ENCODE data around the gene SLC16A10.

DNA sequence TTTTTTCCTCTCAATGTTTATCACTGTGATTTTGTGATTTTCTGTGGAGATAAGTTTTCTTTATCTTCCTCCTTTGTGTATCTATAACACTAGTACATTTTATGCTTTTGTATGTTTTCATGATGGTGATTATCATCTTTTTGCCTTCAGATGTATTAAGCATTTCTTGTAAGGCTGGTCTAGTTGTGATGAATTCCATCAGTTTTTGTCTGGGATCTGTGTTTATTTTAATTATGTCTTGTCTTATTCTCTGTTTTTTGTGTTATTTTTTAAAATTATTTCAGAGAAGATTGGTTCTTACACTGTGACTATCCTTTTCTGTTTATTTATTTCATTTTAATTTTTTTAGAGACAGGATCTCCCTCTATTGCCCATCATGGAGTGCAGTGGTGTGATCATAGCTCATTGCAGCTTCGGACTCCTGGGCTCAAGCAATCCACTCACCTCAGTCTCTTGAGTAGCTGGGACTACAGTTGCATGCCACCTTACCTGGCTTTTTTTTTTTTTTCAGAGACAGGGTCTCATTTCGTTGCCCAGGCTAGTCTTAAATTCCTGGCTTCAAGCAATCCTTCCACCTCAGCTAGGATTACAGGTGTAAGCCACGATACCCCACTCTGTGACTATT lies 187.4 kb downstream of the SLC16A10 start:
- no peak for TF ChIP-seq TAF1 (IDR thresholded peaks at IDR 0.05; ENCODE audit: borderline replicate concordance, insufficient read depth, low read length)
- TF ChIP-seq FOXP2 (optimal IDR thresholded peaks at IDR 0.05; ENCODE audit: borderline replicate concordance, extremely low read depth, extremely low read length, insufficient read depth), result no peak
- TF ChIP-seq POLR2AphosphoS5 (IDR thresholded peaks at IDR 0.05; ENCODE audit: low read depth, low read length), result no peak
- TF ChIP-seq, protein P1, sequence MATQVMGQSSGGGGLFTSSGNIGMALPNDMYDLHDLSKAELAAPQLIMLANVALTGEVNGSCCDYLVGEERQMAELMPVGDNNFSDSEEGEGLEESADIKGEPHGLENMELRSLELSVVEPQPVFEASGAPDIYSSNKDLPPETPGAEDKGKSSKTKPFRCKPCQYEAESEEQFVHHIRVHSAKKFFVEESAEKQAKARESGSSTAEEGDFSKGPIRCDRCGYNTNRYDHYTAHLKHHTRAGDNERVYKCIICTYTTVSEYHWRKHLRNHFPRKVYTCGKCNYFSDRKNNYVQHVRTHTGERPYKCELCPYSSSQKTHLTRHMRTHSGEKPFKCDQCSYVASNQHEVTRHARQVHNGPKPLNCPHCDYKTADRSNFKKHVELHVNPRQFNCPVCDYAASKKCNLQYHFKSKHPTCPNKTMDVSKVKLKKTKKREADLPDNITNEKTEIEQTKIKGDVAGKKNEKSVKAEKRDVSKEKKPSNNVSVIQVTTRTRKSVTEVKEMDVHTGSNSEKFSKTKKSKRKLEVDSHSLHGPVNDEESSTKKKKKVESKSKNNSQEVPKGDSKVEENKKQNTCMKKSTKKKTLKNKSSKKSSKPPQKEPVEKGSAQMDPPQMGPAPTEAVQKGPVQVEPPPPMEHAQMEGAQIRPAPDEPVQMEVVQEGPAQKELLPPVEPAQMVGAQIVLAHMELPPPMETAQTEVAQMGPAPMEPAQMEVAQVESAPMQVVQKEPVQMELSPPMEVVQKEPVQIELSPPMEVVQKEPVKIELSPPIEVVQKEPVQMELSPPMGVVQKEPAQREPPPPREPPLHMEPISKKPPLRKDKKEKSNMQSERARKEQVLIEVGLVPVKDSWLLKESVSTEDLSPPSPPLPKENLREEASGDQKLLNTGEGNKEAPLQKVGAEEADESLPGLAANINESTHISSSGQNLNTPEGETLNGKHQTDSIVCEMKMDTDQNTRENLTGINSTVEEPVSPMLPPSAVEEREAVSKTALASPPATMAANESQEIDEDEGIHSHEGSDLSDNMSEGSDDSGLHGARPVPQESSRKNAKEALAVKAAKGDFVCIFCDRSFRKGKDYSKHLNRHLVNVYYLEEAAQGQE (IDR thresholded peaks at IDR 0.05; ENCODE audit: insufficient read depth in 1 of 2, low read depth in 2 of 2, low read length in 2 of 2), result no peak
